GM12878 (cell line): ENCODE data around the gene PRR12. TPM values are rescaled to one million over a fixed set of nuclear protein-coding genes. Genes with fewer than 3 reads are reported as not detected.

ENCODE experiments used
- ASH2L ChIP-seq: fragments of 300-600, 200-600 bp; sonication (generic); IDR thresholded peaks from 2 replicates; pipeline ENCODE4 v1.6.1; 2017; ENCODE audit warnings: low read depth, mild to moderate bottlenecking, borderline replicate concordance
- BRCA1 ChIP-seq: IDR thresholded peaks from 2 replicates; pipeline ENCODE4 v1.6.1; 2011; ENCODE audit warnings: low read depth, low read length, improper control_type of control experiment
- CREM ChIP-seq: IDR thresholded peaks from 2 replicates; pipeline ENCODE4 v1.6.1; 2014; ENCODE audit warnings: antibody characterized with exemption, low read depth
- IKZF1 ChIP-seq: fragments of 450-650 bp; conservative IDR thresholded peaks from 2 replicates; pipeline ENCODE4 v1.6.1; 2017; ENCODE audit warnings: antibody characterized with exemption, mild to moderate bottlenecking
- MEF2B ChIP-seq: fragments of 450-650 bp; IDR thresholded peaks from 2 replicates; pipeline ENCODE4 v1.6.1; 2018; ENCODE audit warnings: mild to moderate bottlenecking, moderate library complexity; ENCODE audit not compliant: partially characterized antibody, poor library complexity, severe bottlenecking
- MLLT1 ChIP-seq: fragments of 450-650 bp; IDR thresholded peaks from 2 replicates; pipeline ENCODE4 v1.6.1; 2016; ENCODE audit warnings: mild to moderate bottlenecking
- MYC ChIP-seq: IDR thresholded peaks from 2 replicates; pipeline ENCODE4 v1.6.1; 2011; ENCODE audit warnings: mild to moderate bottlenecking, low read length, moderate library complexity, inconsistent platforms; ENCODE audit not compliant: insufficient read depth, insufficient replicate concordance, insufficient read length, severe bottlenecking
- NFYB ChIP-seq: IDR thresholded peaks from 2 replicates; pipeline ENCODE4 v1.6.1; 2011; ENCODE audit warnings: low read depth, mild to moderate bottlenecking, low read length, improper control_type of control experiment, moderate library complexity; ENCODE audit not compliant: insufficient read depth
- NKRF ChIP-seq: fragments of 450-650 bp; conservative IDR thresholded peaks from 2 replicates; pipeline ENCODE4 v1.6.1; 2017; ENCODE audit warnings: mild to moderate bottlenecking, moderate library complexity
- NR2C1 ChIP-seq: fragments of 450-650 bp; IDR thresholded peaks from 2 replicates; pipeline ENCODE4 v1.6.1; 2017; ENCODE audit warnings: antibody characterized with exemption, mild to moderate bottlenecking, moderate library complexity
- NR2F1 ChIP-seq: fragments of 450-650 bp; conservative IDR thresholded peaks from 2 replicates; pipeline ENCODE4 v1.6.1; 2017; ENCODE audit warnings: mild to moderate bottlenecking
- PML ChIP-seq: IDR thresholded peaks from 2 replicates; pipeline ENCODE4 v1.6.1; 2012; ENCODE audit warnings: low read length, inconsistent platforms
- POLR2A ChIP-seq: IDR thresholded peaks from 2 replicates; pipeline ENCODE4 v1.6.1; 2011; ENCODE audit warnings: low read depth, mild to moderate bottlenecking, low read length
- POU2F2 ChIP-seq: IDR thresholded peaks from 3 replicates; pipeline ENCODE4 v1.6.1; 2011; ENCODE audit warnings: low read depth, mild to moderate bottlenecking, low read length, borderline replicate concordance
- RB1 ChIP-seq: fragments of 450-650 bp; formaldehyde crosslinking; IDR thresholded peaks from 2 replicates; pipeline ENCODE4 v1.6.1; 2017; ENCODE audit warnings: mild to moderate bottlenecking, borderline replicate concordance
- RELA ChIP-seq: fragments of 450-650 bp; IDR thresholded peaks from 2 replicates; pipeline ENCODE4 v1.8.0; 2014; ENCODE audit warnings: borderline replicate concordance; ENCODE audit not compliant: partially characterized antibody
- SMAD1 ChIP-seq: fragments of 450-650 bp; IDR thresholded peaks from 2 replicates; pipeline ENCODE4 v1.6.1; 2018; ENCODE audit warnings: mild to moderate bottlenecking, low read depth; ENCODE audit not compliant: partially characterized antibody
- TARDBP ChIP-seq: IDR thresholded peaks from 2 replicates; pipeline ENCODE4 v1.6.1; 2016; ENCODE audit warnings: borderline replicate concordance
- ZBTB33 ChIP-seq: fragments of 450-650 bp; IDR thresholded peaks from 2 replicates; pipeline ENCODE4 v1.6.1; 2017; ENCODE audit warnings: mild to moderate bottlenecking
- ZBTB40 ChIP-seq: fragments of 450-650 bp; IDR thresholded peaks from 2 replicates; pipeline ENCODE4 v1.6.1; 2016; ENCODE audit warnings: mild to moderate bottlenecking, moderate library complexity, borderline replicate concordance
- ZNF622 ChIP-seq: fragments of 450-650 bp; IDR thresholded peaks from 2 replicates; pipeline ENCODE4 v1.6.1; 2017; ENCODE audit warnings: mild to moderate bottlenecking, inconsistent platforms
- polyA plus RNA-seq, 11 experiments: library from polyadenylated mRNA; depleted of rRNA in 4 of 11; unstranded in 6 of 11; stranded (reverse) in 5 of 11; fragments of >200 nt; fragmentation: Nextera tagmentation in 4 of 11; fragmentation: Illumina TruSeq in 1 of 11; extraction: Ambion mirVana in 4 of 11; extraction: Trizol in 1 of 11; gene quantifications; 1 replicate in 1 of 11; 2 replicates in 10 of 11; pipeline versions ENCODE4 v1.2.1 to v1.2.3, GENCODE V29; 2011 to 2016; ENCODE audit warnings: inconsistent platforms in 2 of 11, missing spikeins in 2 of 11, low read depth in 1 of 11
- total RNA-seq, 4 experiments: library from RNA; depleted of rRNA in 3 of 4; stranded (reverse); fragments of >200 nt in 3 of 4; fragmentation: Illumina TruSeq in 1 of 4; extraction: Trizol in 1 of 4; gene quantifications; 2 replicates each; pipeline versions ENCODE4 v1.2.1 to v1.2.3, GENCODE V29; 2013 to 2021

PRR12 gene
- total and polyA plus RNA-seq, 10 of the 15 experiments (the other 5 are each of a cell fraction or from before 2014, with no cell fraction given), result 0.02 to 25.3 (median 1.6) TPM

GRCh38 chr19:49665351-49666119 is 74.6 kb downstream of the PRR12 start, which contains the start of the genes BCL2L12 and IRF3 (continued):
- TF ChIP-seq NR2F1, result 0 out of 2 replicates have a peak, but pooled peaks have one; percentile 14
- no peak for TF ChIP-seq MYC
- no peak for TF ChIP-seq TARDBP
- peak; percentile 74 for TF ChIP-seq POLR2A
- TF ChIP-seq NKRF, result peak; percentile 68; the same call in 1 of the 2 replicates
- no peak for TF ChIP-seq CREM
- no peak for TF ChIP-seq ZNF622
- TF ChIP-seq PML, result no peak
- 0 out of 2 replicates have a peak, but pooled peaks have one; percentile 26 for TF ChIP-seq NR2C1
- no peak for TF ChIP-seq ASH2L
- TF ChIP-seq BRCA1, result no peak
- 0 out of 2 replicates have a peak, but pooled peaks have one; percentile 16 for TF ChIP-seq IKZF1
- no peak for TF ChIP-seq MEF2B
- 0 out of 2 replicates have a peak, but pooled peaks have one; percentile 19 for TF ChIP-seq ZBTB33
- peak; percentile 99 for TF ChIP-seq POU2F2
- no peak for TF ChIP-seq NFYB
- peak; percentile 59 for TF ChIP-seq MLLT1
- no peak for TF ChIP-seq SMAD1
- 0 out of 2 replicates have a peak, but pooled peaks have one; percentile 17 for TF ChIP-seq RB1
- peak; percentile 98 for TF ChIP-seq ZBTB40
- no peak for TF ChIP-seq RELA
